Lower leg skin (tissue), 4 donors: ENCODE measurements around the gene TSPEAR. TPM values are rescaled to one million over a fixed set of nuclear protein-coding genes. Genes with fewer than 3 reads are reported as not detected.
A peak's percentile ranks its signal among the peaks of the same experiment; 100 is the strongest.

ENCODE experiments used
- DNase-seq, 2 donors: peaks; one replicate each; pipeline ENCODE4 v3.0.0-alpha.2; 2019; ENCODE audit warnings: low spot score in 2 of 2
- H3K4me3 ChIP-seq: fragments of 200-600 bp; sonication (generic); 2 replicates; pipeline ENCODE4 v1.5.1; 2017; ENCODE audit warnings: mild to moderate bottlenecking, low read depth; ENCODE audit not compliant: poor library complexity, severe bottlenecking
- POLR2A ChIP-seq, 2 donors: fragments of 450-650 bp; IDR thresholded peaks; one replicate each; pipeline ENCODE4 v1.6.1; 2016 to 2017; ENCODE audit warnings: antibody characterized with exemption in 2 of 2, mild to moderate bottlenecking in 1 of 2, moderate library complexity in 1 of 2
- WGBS, 2 donors: methylation state at CpG; one replicate each; pipeline ENCODE4 v1.1.5; 2018; 5-methylcytosine and 5-hydroxymethylcytosine counted together
- intact Hi-C: fragments of 100-400 bp; cut with DNase I; formaldehyde crosslinking; loops from one replicate; pipeline ENCODE4 v1.15.0; 2023; ENCODE audit warnings: low total_unique reads
- total RNA-seq, 4 donors: library from RNA; depleted of rRNA; stranded (reverse); fragments of >200 nt; gene quantifications; one replicate each; pipeline ENCODE4 v1.1.0, GENCODE V29; 2016
- TF ChIP-seq, protein P1 (sequence below), 3 donors: fragments of 450-650 bp; IDR thresholded peaks; one replicate each; pipeline ENCODE4 v1.5.1; 2016; ENCODE audit warnings: antibody characterized with exemption in 3 of 3, mild to moderate bottlenecking in 3 of 3, moderate library complexity in 2 of 3

TSPEAR gene
- total RNA-seq, 4 donors from 2014 or later: 0.06 TPM; not detected in 3

DNA sequence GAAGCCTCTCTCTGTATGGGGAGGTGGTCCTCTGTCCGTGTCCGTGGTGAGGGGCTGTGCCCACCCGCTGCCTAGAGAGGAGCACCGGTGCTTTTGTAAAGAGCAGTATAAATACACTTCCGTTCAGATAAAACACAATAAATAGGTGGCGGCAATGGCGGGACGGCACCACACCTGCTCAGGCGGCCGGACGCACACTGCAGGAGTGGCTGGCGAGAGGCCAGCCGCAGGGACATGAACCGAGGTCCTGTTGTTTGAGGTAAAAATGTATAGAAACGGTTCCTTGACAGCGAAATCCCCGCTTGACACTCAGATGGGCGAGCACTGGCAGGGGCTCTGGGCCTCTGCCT lies 212.2 kb downstream of the TSPEAR start:
- intact Hi-C loops: no loop called here
- H3K4me3 ChIP-seq: no peak overlapping the region
- WGBS, 2 donors: 85 to 90% methylated on average over 18 of the region's 18 CpGs
- no peak for DNase-seq
- TF ChIP-seq, protein P1, sequence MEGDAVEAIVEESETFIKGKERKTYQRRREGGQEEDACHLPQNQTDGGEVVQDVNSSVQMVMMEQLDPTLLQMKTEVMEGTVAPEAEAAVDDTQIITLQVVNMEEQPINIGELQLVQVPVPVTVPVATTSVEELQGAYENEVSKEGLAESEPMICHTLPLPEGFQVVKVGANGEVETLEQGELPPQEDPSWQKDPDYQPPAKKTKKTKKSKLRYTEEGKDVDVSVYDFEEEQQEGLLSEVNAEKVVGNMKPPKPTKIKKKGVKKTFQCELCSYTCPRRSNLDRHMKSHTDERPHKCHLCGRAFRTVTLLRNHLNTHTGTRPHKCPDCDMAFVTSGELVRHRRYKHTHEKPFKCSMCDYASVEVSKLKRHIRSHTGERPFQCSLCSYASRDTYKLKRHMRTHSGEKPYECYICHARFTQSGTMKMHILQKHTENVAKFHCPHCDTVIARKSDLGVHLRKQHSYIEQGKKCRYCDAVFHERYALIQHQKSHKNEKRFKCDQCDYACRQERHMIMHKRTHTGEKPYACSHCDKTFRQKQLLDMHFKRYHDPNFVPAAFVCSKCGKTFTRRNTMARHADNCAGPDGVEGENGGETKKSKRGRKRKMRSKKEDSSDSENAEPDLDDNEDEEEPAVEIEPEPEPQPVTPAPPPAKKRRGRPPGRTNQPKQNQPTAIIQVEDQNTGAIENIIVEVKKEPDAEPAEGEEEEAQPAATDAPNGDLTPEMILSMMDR (IDR thresholded peaks at IDR 0.05): no peak
- no peak for TF ChIP-seq POLR2A (IDR thresholded peaks at IDR 0.05)

DNA sequence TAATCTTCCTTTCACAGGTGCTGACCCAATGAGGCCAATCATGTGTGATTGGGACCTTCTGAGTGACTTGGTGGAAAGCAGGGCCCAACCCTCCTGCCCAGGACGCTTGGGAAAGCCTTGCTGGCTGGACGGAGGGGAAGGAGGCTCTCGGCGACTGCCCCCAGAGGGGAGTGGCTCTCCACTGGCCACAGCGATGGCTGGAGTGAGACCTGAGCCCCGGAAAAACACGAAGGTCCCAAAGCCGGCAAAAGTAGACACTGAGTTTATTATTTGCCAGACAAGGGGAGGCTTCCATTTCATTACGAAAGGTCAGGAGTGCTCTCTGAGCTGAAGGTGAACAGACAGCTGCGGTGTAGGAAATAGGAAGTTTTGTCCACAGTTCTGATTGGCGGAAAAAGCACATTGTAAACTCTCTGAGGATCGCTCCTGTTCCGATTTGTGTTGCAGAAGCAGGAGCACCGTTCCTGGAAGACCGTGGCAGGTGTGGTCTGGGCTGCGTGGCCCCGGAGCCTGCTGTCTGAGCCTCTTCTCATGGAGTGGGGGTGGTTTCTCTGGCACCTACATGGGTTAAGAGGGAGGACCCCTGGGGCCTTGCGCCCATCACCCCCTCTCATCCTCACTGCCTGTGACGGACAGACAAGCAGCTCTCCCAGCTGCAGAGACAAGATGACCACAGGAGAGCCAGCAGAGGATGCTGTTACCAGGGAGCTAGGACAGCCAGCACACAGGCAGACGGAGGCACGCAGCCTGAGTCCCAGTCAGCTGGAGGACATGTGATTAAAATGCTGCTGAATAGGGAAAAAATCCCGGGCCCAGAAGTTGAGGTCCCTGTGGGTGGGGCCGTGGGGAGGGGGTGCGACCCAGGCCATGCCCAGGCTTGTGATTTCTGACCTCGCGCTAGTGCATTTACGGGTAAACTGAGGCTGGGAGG lies 212.8 kb downstream of the TSPEAR start:
- H3K4me3 ChIP-seq: no peak overlapping the region
- no peak for TF ChIP-seq POLR2A (IDR thresholded peaks at IDR 0.05)
- TF ChIP-seq, protein P1 (IDR thresholded peaks at IDR 0.05): no peak
- DNase-seq: no peak
- 80% methylated on average over 26 to 27 of the region's 27 CpGs for WGBS, 2 donors
- intact Hi-C loops: no loop called here

DNA sequence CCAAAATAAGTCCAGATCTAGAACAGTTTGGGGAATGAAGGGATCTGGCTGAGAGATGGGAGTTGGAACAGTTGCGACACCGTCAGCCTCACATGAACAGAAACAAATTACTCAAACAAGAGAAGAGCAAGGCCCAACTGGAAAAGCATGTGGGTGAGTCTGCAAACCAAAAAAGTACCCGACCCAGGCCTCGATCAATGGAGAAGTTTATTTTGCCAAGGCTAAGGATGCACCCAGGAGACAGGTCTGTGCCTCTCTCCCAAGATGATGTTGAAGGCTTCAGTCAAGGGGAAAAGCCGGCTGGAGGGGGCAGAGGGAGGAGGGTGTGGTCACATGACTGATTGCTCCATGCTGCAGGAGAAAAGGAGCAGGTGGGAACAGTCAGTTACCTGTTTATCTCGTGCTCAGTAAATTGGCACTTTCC lies 213.7 kb downstream of the TSPEAR start:
- H3K4me3 ChIP-seq: no peak overlapping the region
- TF ChIP-seq, protein P1 (IDR thresholded peaks at IDR 0.05): no peak
- TF ChIP-seq POLR2A (IDR thresholded peaks at IDR 0.05): no peak
- DNase-seq: peak in 1 of 2 donors; percentile 42
- 25 to 32% methylated on average over 6 of the region's 6 CpGs for WGBS, 2 donors
- intact Hi-C loops: no loop called here

DNA sequence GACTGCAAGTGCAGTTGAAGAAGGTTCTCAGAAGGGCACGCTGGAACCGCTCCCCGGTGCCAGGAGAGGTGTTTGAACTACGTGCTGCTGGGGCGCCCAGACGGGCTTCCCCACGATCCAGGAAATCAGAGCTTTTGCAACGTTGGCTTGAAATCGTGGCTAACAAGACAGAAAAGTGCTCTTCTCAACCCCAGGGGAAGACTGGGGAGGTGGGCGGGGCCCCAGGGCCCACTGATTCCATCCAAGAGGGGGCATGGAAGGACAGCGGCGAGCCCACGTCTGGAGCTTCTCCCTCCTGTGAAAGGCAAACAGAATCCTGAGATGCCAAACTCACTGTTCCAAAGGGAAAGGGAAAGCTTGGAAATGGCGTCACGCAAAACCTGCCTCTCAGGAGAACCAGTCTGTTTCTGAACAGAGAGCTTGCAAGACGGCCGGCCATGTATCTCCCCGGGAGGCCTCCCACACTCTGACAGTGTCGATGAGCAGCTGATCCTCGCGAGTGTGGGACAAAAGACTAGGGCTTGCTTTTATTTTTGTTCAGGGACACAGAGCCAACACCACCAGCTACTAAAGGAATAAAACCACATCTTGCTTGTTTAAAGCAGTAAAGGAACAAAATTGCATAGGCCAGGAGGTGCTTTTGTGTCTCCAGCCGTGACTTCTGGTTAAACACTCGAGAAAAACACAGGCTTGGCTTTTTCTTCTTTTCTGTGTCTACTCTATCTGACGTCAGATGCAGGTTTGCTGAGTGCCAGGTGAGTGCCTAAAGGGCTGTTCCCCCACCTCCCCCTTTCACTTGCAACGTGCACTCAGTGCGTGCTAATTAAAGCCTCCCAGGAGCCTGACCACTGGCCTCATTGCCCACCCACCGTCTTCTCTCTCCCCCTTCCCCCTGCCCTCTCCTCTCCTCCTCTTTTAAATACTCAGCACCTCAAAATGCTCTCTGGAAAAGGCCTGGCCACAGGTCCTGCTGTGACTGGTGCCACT lies 214.5 kb downstream of the TSPEAR start:
- intact Hi-C loops: no loop called here
- 42 to 48% methylated on average over 27 of the region's 27 CpGs for WGBS, 2 donors
- TF ChIP-seq, protein P1 (IDR thresholded peaks at IDR 0.05): no peak
- TF ChIP-seq POLR2A (IDR thresholded peaks at IDR 0.05): no peak
- H3K4me3 ChIP-seq: no peak overlapping the region
- no peak for DNase-seq

DNA sequence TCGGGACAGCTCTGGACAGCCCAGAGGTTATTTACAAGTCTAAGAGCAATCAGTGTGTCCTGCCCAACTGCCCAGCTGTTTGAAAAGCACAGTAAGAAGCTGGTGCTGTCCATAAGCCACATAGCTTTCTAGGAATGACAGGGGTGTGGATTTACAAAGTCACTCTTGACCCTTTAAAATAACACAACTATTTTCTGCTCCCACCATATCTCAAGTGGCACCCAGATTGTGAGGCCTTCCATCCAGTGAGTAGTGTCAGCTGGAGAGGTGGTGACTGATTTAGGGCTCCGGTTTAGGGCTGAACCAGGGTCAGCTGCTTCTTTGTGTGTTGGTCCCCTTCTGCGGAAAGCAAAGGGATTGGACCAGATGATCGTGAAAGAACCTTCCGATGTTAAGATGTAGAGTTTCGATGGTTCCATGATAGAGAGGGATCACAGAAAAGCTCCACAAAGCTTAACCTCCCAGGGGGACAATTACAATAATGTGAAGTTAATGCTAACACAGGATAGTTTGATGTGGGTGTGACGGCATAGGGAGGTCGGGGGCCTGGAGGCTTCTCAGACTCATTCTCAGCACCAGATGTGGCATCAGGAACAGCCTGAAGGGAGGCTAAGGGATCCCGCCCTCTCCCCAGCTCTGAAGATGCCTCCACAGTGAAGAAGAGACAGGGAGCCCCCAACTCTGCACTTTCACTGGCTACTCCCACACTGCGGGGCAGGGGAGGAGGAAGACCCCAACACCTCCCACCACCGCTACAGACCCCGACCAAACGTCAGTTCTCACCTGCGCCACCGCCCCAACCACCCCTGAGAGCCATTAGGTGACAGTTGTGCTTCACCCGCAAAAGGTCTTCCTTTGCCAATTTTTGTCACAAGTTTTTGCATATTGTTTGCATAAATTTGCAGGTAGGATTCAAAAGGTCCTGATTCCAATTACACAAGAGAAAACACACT lies 215.5 kb downstream of the TSPEAR start:
- no peak for DNase-seq
- TF ChIP-seq POLR2A (IDR thresholded peaks at IDR 0.05): no peak
- TF ChIP-seq, protein P1 (IDR thresholded peaks at IDR 0.05): no peak
- no peak overlapping the region for H3K4me3 ChIP-seq
- intact Hi-C loops: no loop called here
- 88 to 89% methylated on average over 16 of the region's 16 CpGs for WGBS, 2 donors
